Measurements from ENCODE around the gene SLC2A4RG. TPM values are rescaled to one million over a fixed set of nuclear protein-coding genes. Genes with fewer than 3 reads are reported as not detected.

SLC2A4RG gene
- total and polyA plus RNA-seq, 2 of the 13 experiments (the other 11 are each of a cell fraction or from before 2014, with no cell fraction given): 91.4 to 95.9 TPM

GRCh38 chr20:63736893-63737694 is 2.5 kb upstream of the SLC2A4RG start (continued):
- TF ChIP-seq, protein P1, sequence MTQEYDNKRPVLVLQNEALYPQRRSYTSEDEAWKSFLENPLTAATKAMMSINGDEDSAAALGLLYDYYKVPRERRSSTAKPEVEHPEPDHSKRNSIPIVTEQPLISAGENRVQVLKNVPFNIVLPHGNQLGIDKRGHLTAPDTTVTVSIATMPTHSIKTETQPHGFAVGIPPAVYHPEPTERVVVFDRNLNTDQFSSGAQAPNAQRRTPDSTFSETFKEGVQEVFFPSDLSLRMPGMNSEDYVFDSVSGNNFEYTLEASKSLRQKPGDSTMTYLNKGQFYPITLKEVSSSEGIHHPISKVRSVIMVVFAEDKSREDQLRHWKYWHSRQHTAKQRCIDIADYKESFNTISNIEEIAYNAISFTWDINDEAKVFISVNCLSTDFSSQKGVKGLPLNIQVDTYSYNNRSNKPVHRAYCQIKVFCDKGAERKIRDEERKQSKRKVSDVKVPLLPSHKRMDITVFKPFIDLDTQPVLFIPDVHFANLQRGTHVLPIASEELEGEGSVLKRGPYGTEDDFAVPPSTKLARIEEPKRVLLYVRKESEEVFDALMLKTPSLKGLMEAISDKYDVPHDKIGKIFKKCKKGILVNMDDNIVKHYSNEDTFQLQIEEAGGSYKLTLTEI (CRISPR knock-in tag; conservative IDR thresholded peaks at IDR 0.05): no peak
- TF ChIP-seq ZNF44 (CRISPR knock-in tag; IDR thresholded peaks at IDR 0.05) (no peak), HCFC1 (IDR thresholded peaks at IDR 0.05; ENCODE audit: low read depth, low read length) (no peak), ZNF382 (CRISPR knock-in tag; IDR thresholded peaks at IDR 0.05; ENCODE audit: borderline replicate concordance) (no peak), BCLAF1 (IDR thresholded peaks at IDR 0.05) (no peak), GATA4 (IDR thresholded peaks at IDR 0.05; ENCODE audit: borderline replicate concordance, low read depth) (no peak), NR3C1 (CRISPR knock-in tag; IDR thresholded peaks at IDR 0.05) (no peak), SSRP1 (CRISPR knock-in tag; IDR thresholded peaks at IDR 0.05) (no peak; the same call in 1 of the 2 replicates), ZBTB14 (CRISPR knock-in tag; IDR thresholded peaks at IDR 0.05) (no peak), ZNF3 (CRISPR knock-in tag; IDR thresholded peaks at IDR 0.05) (no peak), TRIM24 (CRISPR knock-in tag; IDR thresholded peaks at IDR 0.05) (0 out of 2 replicates have a peak, but pooled peaks have one; percentile 33), KMT2B (CRISPR knock-in tag; IDR thresholded peaks at IDR 0.05) (no peak), NFE2L2 (IDR thresholded peaks at IDR 0.05; ENCODE audit: low read length) (no peak), SALL2 (CRISPR knock-in tag; IDR thresholded peaks at IDR 0.05) (no peak), ZNF234 (CRISPR knock-in tag; conservative IDR thresholded peaks at IDR 0.05) (no peak), ZNF501 (CRISPR knock-in tag; IDR thresholded peaks at IDR 0.05) (no peak), GLMP (CRISPR knock-in tag; IDR thresholded peaks at IDR 0.05; ENCODE audit: borderline replicate concordance) (no peak)
- TF ChIP-seq, protein P2, sequence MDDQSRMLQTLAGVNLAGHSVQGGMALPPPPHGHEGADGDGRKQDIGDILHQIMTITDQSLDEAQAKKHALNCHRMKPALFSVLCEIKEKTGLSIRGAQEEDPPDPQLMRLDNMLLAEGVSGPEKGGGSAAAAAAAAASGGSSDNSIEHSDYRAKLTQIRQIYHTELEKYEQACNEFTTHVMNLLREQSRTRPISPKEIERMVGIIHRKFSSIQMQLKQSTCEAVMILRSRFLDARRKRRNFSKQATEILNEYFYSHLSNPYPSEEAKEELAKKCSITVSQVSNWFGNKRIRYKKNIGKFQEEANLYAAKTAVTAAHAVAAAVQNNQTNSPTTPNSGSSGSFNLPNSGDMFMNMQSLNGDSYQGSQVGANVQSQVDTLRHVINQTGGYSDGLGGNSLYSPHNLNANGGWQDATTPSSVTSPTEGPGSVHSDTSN (CRISPR knock-in tag; IDR thresholded peaks at IDR 0.05; ENCODE audit: borderline replicate concordance): no peak
- TF ChIP-seq, protein P3, sequence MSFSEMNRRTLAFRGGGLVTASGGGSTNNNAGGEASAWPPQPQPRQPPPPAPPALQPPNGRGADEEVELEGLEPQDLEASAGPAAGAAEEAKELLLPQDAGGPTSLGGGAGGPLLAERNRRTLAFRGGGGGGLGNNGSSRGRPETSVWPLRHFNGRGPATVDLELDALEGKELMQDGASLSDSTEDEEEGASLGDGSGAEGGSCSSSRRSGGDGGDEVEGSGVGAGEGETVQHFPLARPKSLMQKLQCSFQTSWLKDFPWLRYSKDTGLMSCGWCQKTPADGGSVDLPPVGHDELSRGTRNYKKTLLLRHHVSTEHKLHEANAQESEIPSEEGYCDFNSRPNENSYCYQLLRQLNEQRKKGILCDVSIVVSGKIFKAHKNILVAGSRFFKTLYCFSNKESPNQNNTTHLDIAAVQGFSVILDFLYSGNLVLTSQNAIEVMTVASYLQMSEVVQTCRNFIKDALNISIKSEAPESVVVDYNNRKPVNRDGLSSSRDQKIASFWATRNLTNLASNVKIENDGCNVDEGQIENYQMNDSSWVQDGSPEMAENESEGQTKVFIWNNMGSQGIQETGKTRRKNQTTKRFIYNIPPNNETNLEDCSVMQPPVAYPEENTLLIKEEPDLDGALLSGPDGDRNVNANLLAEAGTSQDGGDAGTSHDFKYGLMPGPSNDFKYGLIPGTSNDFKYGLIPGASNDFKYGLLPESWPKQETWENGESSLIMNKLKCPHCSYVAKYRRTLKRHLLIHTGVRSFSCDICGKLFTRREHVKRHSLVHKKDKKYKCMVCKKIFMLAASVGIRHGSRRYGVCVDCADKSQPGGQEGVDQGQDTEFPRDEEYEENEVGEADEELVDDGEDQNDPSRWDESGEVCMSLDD (CRISPR knock-in tag; IDR thresholded peaks at IDR 0.05; ENCODE audit: borderline replicate concordance): 0 out of 2 replicates have a peak, but pooled peaks have one; percentile 27

All from HepG2 (cell line).